ENCODE data around the gene UBR7. TPM values are rescaled to one million over a fixed set of nuclear protein-coding genes. Genes with fewer than 3 reads are reported as not detected.
A peak's percentile ranks its signal among the peaks of the same experiment; 100 is the strongest.

Gene UBR7
- total and polyA plus RNA-seq, 3 experiments from 2014 or later: 31.7 to 42.3 (median 39.4) TPM

DNA sequence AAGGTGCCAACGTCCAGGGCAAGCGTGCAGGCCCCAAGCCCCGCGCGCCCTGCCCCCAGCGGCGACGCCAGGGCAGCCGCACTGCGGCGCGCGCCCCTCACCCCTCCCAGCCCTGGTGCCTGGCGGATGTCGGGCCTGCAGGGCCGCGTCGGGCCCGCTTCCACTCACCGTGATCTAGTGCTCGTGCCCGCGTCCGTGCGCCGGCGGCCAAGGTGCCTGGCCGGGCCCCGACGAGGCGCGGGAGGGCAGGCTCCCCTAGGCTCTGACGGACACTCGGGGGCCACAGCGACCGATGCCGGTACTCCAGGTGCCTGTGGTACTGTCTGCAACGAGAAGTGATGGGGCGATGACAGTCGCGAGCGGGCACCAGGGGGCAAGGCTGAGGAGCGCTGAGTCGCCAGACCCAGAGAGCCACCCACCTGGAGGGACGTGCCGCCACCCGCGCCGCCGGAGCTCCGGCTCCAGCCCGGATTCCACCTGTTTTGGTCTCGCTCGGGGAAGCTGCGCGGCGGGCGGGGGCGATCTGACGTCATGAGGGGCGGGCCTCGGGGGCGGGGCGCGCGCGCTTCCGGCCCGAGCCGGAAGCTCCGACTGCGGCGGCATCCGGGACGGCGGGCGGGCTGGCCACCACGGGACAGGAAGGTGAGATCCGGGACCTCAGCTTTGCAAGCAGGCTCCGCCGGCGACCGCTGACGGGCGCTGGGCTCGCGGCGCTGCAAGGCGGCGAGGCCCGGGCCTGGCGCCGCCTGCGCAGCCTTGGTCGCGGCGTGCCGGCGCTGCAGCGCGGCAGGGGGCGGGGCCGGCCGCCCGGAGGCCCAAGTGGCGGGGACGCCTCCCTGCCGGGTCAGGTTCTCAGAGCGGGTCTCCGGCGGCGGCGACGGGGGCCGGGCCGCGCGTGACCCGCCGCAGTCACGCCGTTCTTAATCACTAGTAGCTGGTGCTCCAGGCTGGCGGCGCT is 22.4 kb upstream of the UBR7 start, which contains the start of the genes LYSET and MOAP1:
LYSET (plus strand) TSS at position 927 of the 958 bp plus-strand sequence. CDS start 89 bp downstream, outside the sequence.
MOAP1 (minus strand) TSS at position 507 of the 958 bp plus-strand sequence. CDS start 655 bp downstream, outside the sequence.
- peaks cover 19% of the 10 kb centered on the region for H3K36me3 ChIP-seq (ENCODE audit: insufficient read depth, low read length)
- peak within 1 kb of the TSS; percentile 98 for H3K27ac ChIP-seq (ENCODE audit: low read depth, low read length)
- H3K9me3 Mint-ChIP-seq: no peaks in the 10 kb centered on the region
- peaks cover 33 to 47% (median 45%) of the 10 kb centered on the region in 3 donors for H3K4me1 Mint-ChIP-seq
- H3K27me3 ChIP-seq (ENCODE audit: insufficient read depth, low read length, poor library complexity, severe bottlenecking): no peaks in the 10 kb centered on the region
- H3K36me3 Mint-ChIP-seq: peaks cover 0 to 47% (median 3%) of the 10 kb centered on the region in 3 donors
- peak within 1 kb of the TSS; percentile 93 to 99 (median 98) for H3K27ac Mint-ChIP-seq
- peak within 1 kb of the TSS; percentile 95 for H3K4me3 ChIP-seq (ENCODE audit: low read length)
- peaks cover 31% of the 10 kb centered on the region for H3K4me1 ChIP-seq (ENCODE audit: insufficient read depth, low read length)
- H3K27me3 Mint-ChIP-seq: no peaks in the 10 kb centered on the region
- DNase-seq: peak; percentile 89 to 95 (median 90)
- ChIA-PET CTCF (interaction anchor here (0.8 to 4.6 kb wide), 5 partner anchors 9 to 77 kb away, joined by 3 to 33 read pairs (median 7); partner anchors contain the start of genes GON7 and UBR7), POLR2A (interaction anchor here (0.9 to 2.3 kb wide), 9 partner anchors 10 to 232 kb away, joined by 3 to 36 read pairs (median 3); partner anchors contain the start of genes GON7, ITPK1 and UBR7)
- peak within 1 kb of the TSS; percentile 91 to 97 (median 94) for H3K4me3 Mint-ChIP-seq
- no peaks in the 10 kb centered on the region for H3K9me3 ChIP-seq (ENCODE audit: low read length)

DNA sequence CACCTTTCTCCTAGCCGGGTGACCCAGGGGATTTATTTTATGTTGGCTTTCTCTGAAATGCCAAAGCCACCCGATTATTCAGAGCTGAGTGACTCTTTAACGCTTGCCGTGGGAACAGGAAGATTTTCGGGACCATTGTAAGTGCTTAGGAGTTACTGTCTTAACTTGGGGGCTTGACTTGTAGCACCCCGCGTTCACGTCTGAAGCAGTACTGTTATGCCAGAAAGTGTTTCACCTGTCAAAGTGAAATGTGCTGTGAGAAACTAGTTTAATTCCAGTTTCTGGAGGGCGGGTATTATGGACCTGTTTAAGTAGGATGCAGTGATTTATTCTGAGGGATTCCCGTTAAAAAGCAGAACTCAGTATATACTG is 21.7 kb upstream of the UBR7 start:
- Histone ChIP-seq H3K4me1 (ENCODE audit: insufficient read depth, low read length) (peaks cover 31% of the 10 kb centered on the region), H3K36me3 (ENCODE audit: insufficient read depth, low read length) (peaks cover 19% of the 10 kb centered on the region), H3K27ac (ENCODE audit: low read depth, low read length) (peak overlapping the region; percentile 98), H3K9me3 (ENCODE audit: low read length) (no peaks in the 10 kb centered on the region), H3K4me3 (ENCODE audit: low read length) (peak overlapping the region; percentile 93), H3K27me3 (ENCODE audit: insufficient read depth, low read length, poor library complexity, severe bottlenecking) (no peaks in the 10 kb centered on the region)
- no peak for DNase-seq
- no peaks in the 10 kb centered on the region for H3K27me3 Mint-ChIP-seq
- H3K27ac Mint-ChIP-seq: peak overlapping the region; percentile 93 to 99 (median 98)
- peaks cover 0 to 48% (median 5%) of the 10 kb centered on the region in 3 donors for H3K36me3 Mint-ChIP-seq
- H3K4me1 Mint-ChIP-seq: peaks cover 35 to 47% (median 45%) of the 10 kb centered on the region in 3 donors
- ChIA-PET POLR2A (interaction anchor here (0.9 to 2.3 kb wide), 6 partner anchors 10 to 233 kb away, joined by 3 to 36 read pairs (median 3); partner anchors contain the start of genes GON7, ITPK1 and UBR7), CTCF (interaction anchor here (0.8 to 4.6 kb wide), 4 partner anchors 9 to 71 kb away, joined by 3 to 33 read pairs (median 18); partner anchors contain the start of genes GON7 and UBR7)
- H3K9me3 Mint-ChIP-seq: no peaks in the 10 kb centered on the region
- peak overlapping the region; percentile 91 to 97 (median 94) for H3K4me3 Mint-ChIP-seq

DNA sequence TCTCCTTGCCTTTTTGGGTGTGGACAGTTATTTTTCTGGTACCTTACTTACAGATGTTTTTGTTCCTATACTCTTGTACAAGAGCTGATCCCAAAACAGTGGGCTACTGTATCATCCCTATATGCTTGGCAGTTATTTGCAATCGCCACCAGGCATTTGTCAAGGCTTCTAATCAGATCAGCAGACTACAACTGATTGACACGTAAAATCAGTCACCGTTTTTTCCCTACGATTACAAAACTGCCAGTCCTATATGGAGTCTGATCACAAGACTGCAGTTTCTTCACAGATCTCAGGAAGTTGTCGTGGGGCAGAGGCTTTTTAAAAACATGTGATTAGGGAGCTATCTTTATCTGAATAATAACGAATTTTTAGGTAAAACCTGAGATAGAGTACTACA is 20.6 kb upstream of the UBR7 start:
- no peaks in the 10 kb centered on the region for H3K9me3 ChIP-seq (ENCODE audit: low read length)
- DNase-seq: no peak
- H3K27ac ChIP-seq (ENCODE audit: low read depth, low read length): no peak overlapping the region
- Mint-ChIP-seq H3K36me3 (peaks cover 0 to 44% (median 5%) of the 10 kb centered on the region in 3 donors), H3K27ac (peak overlapping the region; percentile 1 to 98 (median 80)), H3K4me3 (peak overlapping the region in 6 of 7 donors; percentile 54 to 97 (median 68)), H3K4me1 (peaks cover 35 to 47% (median 45%) of the 10 kb centered on the region in 3 donors), H3K27me3 (no peaks in the 10 kb centered on the region), H3K9me3 (no peaks in the 10 kb centered on the region)
- ChIA-PET POLR2A (no interaction called here), CTCF (interaction anchor here (4.6 kb wide), 1 partner anchor 72 kb away, joined by 33 read pairs; no protein-coding TSS in a partner anchor)
- H3K4me3 ChIP-seq (ENCODE audit: low read length): no peak overlapping the region
- no peaks in the 10 kb centered on the region for H3K27me3 ChIP-seq (ENCODE audit: insufficient read depth, low read length, poor library complexity, severe bottlenecking)
- H3K4me1 ChIP-seq (ENCODE audit: insufficient read depth, low read length): peaks cover 31% of the 10 kb centered on the region
- peaks cover 19% of the 10 kb centered on the region for H3K36me3 ChIP-seq (ENCODE audit: insufficient read depth, low read length)

DNA sequence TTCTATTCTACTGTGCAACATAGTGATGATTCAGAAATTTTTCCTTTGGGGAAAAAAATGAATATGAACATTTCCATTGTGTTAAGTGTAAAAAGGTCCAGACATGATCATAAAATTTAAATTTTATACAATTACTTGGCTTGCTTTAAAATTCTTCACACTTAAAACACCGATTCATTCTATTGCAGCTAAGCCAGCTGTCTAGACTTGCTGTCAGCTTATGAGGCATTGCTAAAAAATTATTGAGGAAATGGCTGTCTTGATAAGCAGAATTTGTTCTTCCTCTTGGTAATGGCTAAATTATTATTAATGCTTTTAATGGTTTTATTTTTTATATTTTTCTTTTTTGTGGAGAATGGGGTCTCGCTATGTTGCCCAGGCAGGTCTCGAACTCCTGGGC is 20.1 kb upstream of the UBR7 start:
- POLR2A ChIA-PET: no interaction called here
- no peak overlapping the region for H3K27ac ChIP-seq (ENCODE audit: low read depth, low read length)
- no peaks in the 10 kb centered on the region for H3K27me3 Mint-ChIP-seq
- no peak overlapping the region for H3K4me3 ChIP-seq (ENCODE audit: low read length)
- H3K9me3 Mint-ChIP-seq: no peaks in the 10 kb centered on the region
- H3K4me1 Mint-ChIP-seq: peaks cover 33 to 43% (median 41%) of the 10 kb centered on the region in 3 donors
- CTCF ChIA-PET: interaction anchor here (4.6 kb wide), 1 partner anchor 73 kb away, joined by 33 read pairs; no protein-coding TSS in a partner anchor
- peak overlapping the region in 1 of 7 donors; percentile 95 for H3K4me3 Mint-ChIP-seq
- peak overlapping the region; percentile 1 to 98 (median 50) for H3K27ac Mint-ChIP-seq
- no peak for DNase-seq
- H3K9me3 ChIP-seq (ENCODE audit: low read length): no peaks in the 10 kb centered on the region
- peaks cover 0 to 43% (median 3%) of the 10 kb centered on the region in 3 donors for H3K36me3 Mint-ChIP-seq
- peaks cover 15% of the 10 kb centered on the region for H3K36me3 ChIP-seq (ENCODE audit: insufficient read depth, low read length)
- H3K4me1 ChIP-seq (ENCODE audit: insufficient read depth, low read length): peaks cover 31% of the 10 kb centered on the region
- H3K27me3 ChIP-seq (ENCODE audit: insufficient read depth, low read length, poor library complexity, severe bottlenecking): no peaks in the 10 kb centered on the region

DNA sequence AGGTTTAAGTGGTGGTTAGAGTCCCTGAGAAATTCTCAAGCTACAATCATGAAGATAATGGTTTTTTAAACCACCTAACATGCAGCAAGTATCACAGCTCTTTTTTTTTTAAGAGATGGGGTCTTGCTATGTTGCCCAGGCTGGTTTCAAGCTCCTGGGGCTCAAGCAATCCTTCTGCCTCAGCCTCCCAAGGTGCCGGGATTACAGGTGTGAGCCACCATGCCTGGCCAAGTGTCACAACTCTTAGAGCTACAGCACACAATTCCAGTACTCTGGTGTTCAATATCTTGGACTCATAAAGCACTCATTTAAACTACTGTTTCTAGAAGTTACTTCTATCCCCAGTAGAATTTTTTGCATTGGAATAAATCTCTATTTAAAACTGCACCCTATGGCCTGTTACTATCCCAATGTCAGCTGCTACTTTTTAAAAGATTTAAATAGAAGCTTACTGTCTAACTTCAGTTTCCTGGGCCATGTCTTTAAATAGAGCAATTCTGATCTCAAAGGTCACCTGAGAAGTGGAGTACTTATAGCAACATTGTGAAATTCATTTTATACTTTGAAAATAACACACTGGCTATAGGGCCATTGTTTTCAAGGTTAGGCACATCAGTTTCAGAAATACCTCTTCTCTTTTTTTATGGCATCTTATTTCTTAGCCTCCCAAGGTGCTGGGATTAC is 11.6 kb upstream of the UBR7 start:
- Histone ChIP-seq H3K4me3 (ENCODE audit: low read length) (no peak overlapping the region), H3K4me1 (ENCODE audit: insufficient read depth, low read length) (no peaks in the 10 kb centered on the region), H3K27ac (ENCODE audit: low read depth, low read length) (no peak overlapping the region), H3K27me3 (ENCODE audit: insufficient read depth, low read length, poor library complexity, severe bottlenecking) (no peaks in the 10 kb centered on the region), H3K36me3 (ENCODE audit: insufficient read depth, low read length) (no peaks in the 10 kb centered on the region), H3K9me3 (ENCODE audit: low read length) (no peaks in the 10 kb centered on the region)
- H3K4me1 Mint-ChIP-seq: peaks cover 0 to 3% (median 0%) of the 10 kb centered on the region in 3 donors
- H3K36me3 Mint-ChIP-seq: peaks cover 0 to 11% (median 1%) of the 10 kb centered on the region in 3 donors
- H3K27me3 Mint-ChIP-seq: no peaks in the 10 kb centered on the region
- no peak for DNase-seq
- ChIA-PET POLR2A (interaction anchor here (0.9 kb wide), 1 partner anchor 11 kb away, joined by 3 read pairs; the partner anchor contains the start of genes LYSET and MOAP1), CTCF (no interaction called here)
- H3K4me3 Mint-ChIP-seq: no peak overlapping the region
- H3K9me3 Mint-ChIP-seq: no peaks in the 10 kb centered on the region
- no peak overlapping the region for H3K27ac Mint-ChIP-seq

DNA sequence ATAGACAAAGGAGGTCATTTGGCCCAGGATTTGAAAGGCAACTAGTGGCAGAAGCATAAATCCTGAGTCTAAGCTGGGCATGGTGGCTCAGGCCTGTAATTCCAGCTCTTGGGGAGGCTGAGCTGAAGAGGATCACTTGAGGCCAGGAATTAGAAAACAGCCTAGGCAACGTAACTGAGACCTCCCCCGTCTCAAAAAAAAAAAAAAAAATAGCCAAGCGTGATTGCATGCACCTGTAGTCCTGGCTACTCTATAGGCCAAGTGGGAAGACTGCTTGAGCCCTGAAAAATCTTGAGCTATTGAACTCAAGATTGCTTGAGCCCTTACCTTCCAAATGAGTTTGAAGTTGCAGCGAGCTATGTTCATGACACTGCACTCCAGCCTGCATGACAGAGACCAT is 8.0 kb upstream of the UBR7 start:
- Histone ChIP-seq H3K4me3 (ENCODE audit: low read length) (no peak overlapping the region), H3K36me3 (ENCODE audit: insufficient read depth, low read length) (no peaks in the 10 kb centered on the region), H3K27me3 (ENCODE audit: insufficient read depth, low read length, poor library complexity, severe bottlenecking) (no peaks in the 10 kb centered on the region), H3K27ac (ENCODE audit: low read depth, low read length) (no peak overlapping the region), H3K9me3 (ENCODE audit: low read length) (no peaks in the 10 kb centered on the region), H3K4me1 (ENCODE audit: insufficient read depth, low read length) (no peaks in the 10 kb centered on the region)
- Mint-ChIP-seq H3K36me3 (peaks cover 0 to 10% (median 0%) of the 10 kb centered on the region in 3 donors), H3K27me3 (no peaks in the 10 kb centered on the region), H3K4me3 (no peak overlapping the region), H3K4me1 (peaks cover 4 to 10% (median 9%) of the 10 kb centered on the region in 3 donors), H3K9me3 (no peaks in the 10 kb centered on the region), H3K27ac (peak overlapping the region in 1 of 8 donors; percentile 12)
- POLR2A ChIA-PET: interaction anchor here (1.3 kb wide), 1 partner anchor 14 kb away, joined by 3 read pairs; the partner anchor contains the start of gene LYSET
- CTCF ChIA-PET: interaction anchor here (1.6 kb wide), 1 partner anchor 86 kb away, joined by 4 read pairs; no protein-coding TSS in a partner anchor
- DNase-seq: no peak

DNA sequence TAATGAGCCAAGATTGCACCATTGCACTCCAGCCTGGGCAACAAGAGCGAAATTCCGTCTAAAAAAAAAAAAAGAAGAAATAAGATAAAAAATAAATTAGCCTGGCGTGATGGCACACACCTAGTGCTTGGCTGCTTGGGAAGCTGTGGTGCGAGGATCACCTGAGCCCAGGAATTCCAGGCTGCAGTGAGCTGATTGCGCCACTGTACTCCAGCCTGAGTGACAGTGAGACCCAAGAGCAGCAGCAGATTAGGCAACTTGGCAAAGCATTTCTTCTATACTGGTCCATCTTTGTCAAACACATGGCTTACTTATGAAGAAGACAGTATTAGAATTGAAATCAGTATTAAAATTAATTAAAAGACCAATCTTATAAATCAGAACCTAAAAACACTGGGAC is 6.5 kb upstream of the UBR7 start:
- POLR2A ChIA-PET: no interaction called here

More for the DNA sequence above, 6.5 kb upstream of the UBR7 start:
- Mint-ChIP-seq H3K4me3 (no peak overlapping the region), H3K4me1 (peaks cover 15 to 25% (median 23%) of the 10 kb centered on the region in 3 donors), H3K27ac (no peak overlapping the region), H3K27me3 (no peaks in the 10 kb centered on the region), H3K9me3 (no peaks in the 10 kb centered on the region), H3K36me3 (peaks cover 0 to 10% (median 0%) of the 10 kb centered on the region in 3 donors)
- peaks cover 9% of the 10 kb centered on the region for H3K4me1 ChIP-seq (ENCODE audit: insufficient read depth, low read length)
- CTCF ChIA-PET: no interaction called here
- no peak overlapping the region for H3K27ac ChIP-seq (ENCODE audit: low read depth, low read length)
- H3K4me3 ChIP-seq (ENCODE audit: low read length): no peak overlapping the region
- no peaks in the 10 kb centered on the region for H3K9me3 ChIP-seq (ENCODE audit: low read length)
- no peak for DNase-seq
- no peaks in the 10 kb centered on the region for H3K27me3 ChIP-seq (ENCODE audit: insufficient read depth, low read length, poor library complexity, severe bottlenecking)
- no peaks in the 10 kb centered on the region for H3K36me3 ChIP-seq (ENCODE audit: insufficient read depth, low read length)
